H9 (cell line): ENCODE data around the gene GALC. TPM values are rescaled to one million over a fixed set of nuclear protein-coding genes. Genes with fewer than 3 reads are reported as not detected.

Experiments
- DNase-seq: peaks from one replicate; pipeline ENCODE4 v3.0.0-alpha.2; 2017
- H2AFZ ChIP-seq: one replicate; pipeline ENCODE4 v1.6.1; 2013; ENCODE audit warnings: mild to moderate bottlenecking, low read length, control low read depth, moderate library complexity
- H2AK5ac ChIP-seq: 2 replicates; pipeline ENCODE4 v1.6.1; 2013; ENCODE audit warnings: low read length, control low read depth, mixed read lengths; ENCODE audit not compliant: insufficient read length
- H2BK120ac ChIP-seq: one replicate; pipeline ENCODE4 v1.6.1; 2013; ENCODE audit warnings: low read depth, mild to moderate bottlenecking, low read length, control low read depth, inconsistent platforms; ENCODE audit not compliant: poor library complexity, severe bottlenecking
- H2BK12ac ChIP-seq: 2 replicates; pipeline ENCODE4 v1.6.1; 2013; ENCODE audit warnings: low read length, control low read depth, mixed read lengths, low read depth; ENCODE audit not compliant: insufficient read length
- H2BK15ac ChIP-seq: 2 replicates; pipeline ENCODE4 v1.6.1; 2013; ENCODE audit warnings: low read depth, low read length, control low read depth
- H2BK20ac ChIP-seq: one replicate; pipeline ENCODE4 v1.6.1; 2013; ENCODE audit warnings: low read depth, mild to moderate bottlenecking, low read length, control low read depth, inconsistent platforms; ENCODE audit not compliant: poor library complexity, severe bottlenecking
- H2BK5ac ChIP-seq: 2 replicates; pipeline ENCODE4 v1.6.1; 2013; ENCODE audit warnings: low read length, control low read depth, mixed read lengths; ENCODE audit not compliant: insufficient read length
- H3K14ac ChIP-seq: 2 replicates; pipeline ENCODE4 v1.6.1; 2013; ENCODE audit warnings: low read length, control low read depth; ENCODE audit not compliant: insufficient read depth
- H3K18ac ChIP-seq: 2 replicates; pipeline ENCODE4 v1.6.1; 2013; ENCODE audit warnings: low read depth, mild to moderate bottlenecking, mixed read lengths, low read length, control low read depth; ENCODE audit not compliant: insufficient read length
- H3K23ac ChIP-seq: 2 replicates; pipeline ENCODE4 v1.6.1; 2013; ENCODE audit warnings: low read length, control low read depth, mixed read lengths, low read depth; ENCODE audit not compliant: insufficient read length
- H3K23me2 ChIP-seq: 2 replicates; pipeline ENCODE4 v1.6.1; 2013; ENCODE audit warnings: low read depth, mild to moderate bottlenecking, mixed read lengths, low read length, control low read depth; ENCODE audit not compliant: insufficient read length, poor library complexity, severe bottlenecking
- H3K27ac ChIP-seq: 2 replicates; pipeline ENCODE4 v1.5.1; 2013; ENCODE audit warnings: low read length, control low read depth, mixed read lengths, low read depth; ENCODE audit not compliant: insufficient read length
- H3K27me3 ChIP-seq: 2 replicates; pipeline ENCODE4 v1.6.1; 2013; ENCODE audit warnings: low read length, control low read depth, inconsistent platforms; ENCODE audit not compliant: insufficient read depth
- H3K4ac ChIP-seq: 2 replicates; pipeline ENCODE4 v1.6.1; 2013; ENCODE audit warnings: low read depth, mild to moderate bottlenecking, control low read depth, inconsistent platforms, low read length, moderate library complexity
- H3K4me1 ChIP-seq: 2 replicates; pipeline ENCODE4 v1.6.1; 2013; ENCODE audit warnings: low read length, control low read depth, inconsistent platforms; ENCODE audit not compliant: insufficient read depth
- H3K4me2 ChIP-seq: 2 replicates; pipeline ENCODE4 v1.6.1; 2013; ENCODE audit warnings: low read length, control low read depth, mixed read lengths; ENCODE audit not compliant: insufficient read length, insufficient read depth
- H3K56ac ChIP-seq: 2 replicates; pipeline ENCODE4 v1.6.1; 2013; ENCODE audit warnings: low read depth, mild to moderate bottlenecking, mixed read lengths, low read length, control low read depth; ENCODE audit not compliant: insufficient read length
- H3K79me1 ChIP-seq: 2 replicates; pipeline ENCODE4 v1.6.1; 2013; ENCODE audit warnings: low read depth, mild to moderate bottlenecking, moderate library complexity, low read length, control low read depth, inconsistent platforms; ENCODE audit not compliant: insufficient read depth, poor library complexity, severe bottlenecking
- H3K79me2 ChIP-seq: 2 replicates; pipeline ENCODE4 v1.6.1; 2013; ENCODE audit warnings: low read length, control low read depth, inconsistent platforms; ENCODE audit not compliant: insufficient read depth
- H3K9ac ChIP-seq: 2 replicates; pipeline ENCODE4 v1.6.1; 2013; ENCODE audit warnings: low read length, control low read depth, mixed read lengths; ENCODE audit not compliant: insufficient read length; ENCODE audit errors: extremely low read depth
- H3K9me3 ChIP-seq: one replicate; pipeline ENCODE4 v1.6.1; 2013; ENCODE audit warnings: low read depth, low read length, inconsistent platforms; ENCODE audit not compliant: control insufficient read depth
- H3T11ph ChIP-seq: one replicate; pipeline ENCODE4 v1.6.1; 2013; ENCODE audit warnings: mild to moderate bottlenecking, low read length, control low read depth, inconsistent platforms
- H4K20me1 ChIP-seq: one replicate; pipeline ENCODE4 v1.6.1; 2013; ENCODE audit not compliant: control insufficient read depth, insufficient read length, insufficient read depth
- H4K5ac ChIP-seq: 2 replicates; pipeline ENCODE4 v1.6.1; 2013; ENCODE audit warnings: low read depth, mild to moderate bottlenecking, mixed read lengths, low read length, control low read depth; ENCODE audit not compliant: insufficient read length
- H4K8ac ChIP-seq: replicated peaks from 2 replicates; pipeline ENCODE4 v1.6.1; 2013; ENCODE audit warnings: low read length, control low read depth, mixed read lengths, low read depth; ENCODE audit not compliant: insufficient read length
- H4K91ac ChIP-seq: 2 replicates; pipeline ENCODE4 v1.6.1; 2013; ENCODE audit warnings: low read depth, mild to moderate bottlenecking, moderate library complexity, mixed read lengths, low read length, control low read depth; ENCODE audit not compliant: insufficient read length
- H3K27ac Mint-ChIP-seq, 3 experiments: 2 replicates in 2 of 3; 3 replicates in 1 of 3; pipeline ENCODE4 v1.8.0; 2020 to 2021; ENCODE audit warnings: mixed read lengths in 3 of 3, mild to moderate bottlenecking in 1 of 3, moderate library complexity in 1 of 3
- H3K27me3 Mint-ChIP-seq: 2 replicates; pipeline ENCODE4 v1.8.0; 2021; ENCODE audit warnings: low read depth, mild to moderate bottlenecking, moderate library complexity, mixed read lengths
- H3K36me3 Mint-ChIP-seq, 3 experiments: 2 replicates in 2 of 3; 3 replicates in 1 of 3; pipeline ENCODE4 v1.8.0; 2020 to 2021; ENCODE audit warnings: low read depth in 3 of 3, mixed read lengths in 3 of 3; ENCODE audit not compliant: insufficient read depth in 1 of 3
- H3K4me1 Mint-ChIP-seq, 2 experiments: 2 replicates each; pipeline ENCODE4 v1.8.0; 2020; ENCODE audit warnings: mixed read lengths in 2 of 2
- H3K4me3 Mint-ChIP-seq, 2 experiments: 2 replicates in 1 of 2; 3 replicates in 1 of 2; pipeline ENCODE4 v1.8.0; 2020 to 2021; ENCODE audit warnings: mild to moderate bottlenecking in 2 of 2, mixed read lengths in 2 of 2, moderate library complexity in 1 of 2
- H3K9me3 Mint-ChIP-seq, 2 experiments: 2 replicates in 1 of 2; 3 replicates in 1 of 2; pipeline ENCODE4 v1.8.0; 2020; ENCODE audit warnings: mild to moderate bottlenecking in 2 of 2, mixed read lengths in 2 of 2, moderate library complexity in 1 of 2
- CTCF ChIP-seq: fragments of 200-600 bp; sonication (generic); conservative IDR thresholded peaks from 3 replicates; pipeline ENCODE4 v1.8.0; 2021; ENCODE audit warnings: antibody characterized with exemption, mild to moderate bottlenecking
- WGBS: extraction: QIAGEN DNeasy Blood & Tissue Kit; methylation state at CpG from one replicate; pipeline ENCODE4 v1.1.7; 2013; ENCODE audit warnings: missing lambda C conversion rate, low lambda C conversion rate, mixed read lengths; ENCODE audit not compliant: insufficient read length; ENCODE audit errors: extremely low coverage; 5-methylcytosine and 5-hydroxymethylcytosine counted together
- total RNA-seq: library from RNA; stranded (reverse); gene quantifications from 2 replicates; pipeline ENCODE4 v1.2.1, GENCODE V29; 2021

GALC gene
- total RNA-seq, 1 experiment from 2014 or later, result 12.4 TPM

GRCh38 chr14:88017535-88017934 is 24.6 kb upstream of the GALC start:
- Histone ChIP-seq H4K8ac (no peak overlapping the region), H4K5ac (no peak overlapping the region), H3K23ac (no peak overlapping the region), H3K4ac (no peak overlapping the region), H3K14ac (no peak overlapping the region), H2AK5ac (no peak overlapping the region), H3K23me2 (no peaks in the 10 kb centered on the region), H3K9me3 (no peaks in the 10 kb centered on the region), H4K20me1 (no peaks in the 10 kb centered on the region), H3K9ac (no peak overlapping the region), H2AFZ (no peak overlapping the region), H2BK5ac (no peak overlapping the region), H3K4me2 (no peak overlapping the region), H3T11ph (no peak overlapping the region), H3K79me1 (no peaks in the 10 kb centered on the region), H3K79me2 (no peaks in the 10 kb centered on the region), H2BK15ac (no peak overlapping the region), H3K56ac (no peak overlapping the region), H3K4me1 (0 out of 2 replicates have a peak, but pooled peaks cover 5% of the 10 kb centered on the region), H2BK12ac (no peak overlapping the region), H3K27me3 (no peaks in the 10 kb centered on the region), H3K27ac (no peak overlapping the region), H4K91ac (no peak overlapping the region), H2BK120ac (no peak overlapping the region), H2BK20ac (no peak overlapping the region), H3K18ac (no peak overlapping the region)
- no peaks in the 10 kb centered on the region; the same call in 1 of the 2 replicates for H3K27me3 Mint-ChIP-seq
- no CpG with 5 or more reads among the region's 2 CpGs for WGBS
- peaks cover 0 to 3% of the 10 kb centered on the region in 2 experiments; a peak in 2 of 5 replicates for H3K9me3 Mint-ChIP-seq
- no peak overlapping the region for H3K4me3 Mint-ChIP-seq
- H3K27ac Mint-ChIP-seq, result no peak overlapping the region
- H3K4me1 Mint-ChIP-seq, result peaks cover 3% of the 10 kb centered on the region in 2 experiments; a peak in 1 of 4 replicates
- no peak for TF ChIP-seq CTCF
- 0 out of 7 replicates have a peak, but pooled peaks cover 0 to 4% (median 0%) of the 10 kb centered on the region in 3 experiments for H3K36me3 Mint-ChIP-seq
- DNase-seq, result no peak
